H1 (cell line): ENCODE results near the gene ZFAND6. TPM values are rescaled to one million over a fixed set of nuclear protein-coding genes. Genes with fewer than 3 reads are reported as not detected.

Experiments used
- CTCF ChIA-PET: fragments of 300-600 bp; sonication (Branson Sonifier 250); formaldehyde crosslinking; loops from one replicate; lab custom pipeline; 2021; ENCODE audit not compliant: partially characterized antibody; lab: Charles Lee
- POLR2A ChIA-PET: fragments of 300-600 bp; sonication (Branson Sonifier 250); formaldehyde crosslinking; loops from one replicate; lab custom pipeline; 2021; ENCODE audit warnings: inconsistent platforms; ENCODE audit not compliant: partially characterized antibody; lab: Charles Lee
- DNase-seq, 2 experiments: peaks; one replicate each; pipeline versions ENCODE4 v3.0.0 to v3.0.0-alpha.2; 2010 to 2022; ENCODE audit warnings: low spot score in 2 of 2, low read depth in 1 of 2, mixed read lengths in 1 of 2
- FAIRE-seq: peaks from 2 replicates; lab custom pipeline; 2011; peaks lifted over from hg19 to GRCh38; lab: Jason Lieb, UNC
- H2AFZ ChIP-seq: 2 replicates; pipeline ENCODE4 v1.8.1; 2012; ENCODE audit warnings: low read length, inconsistent platforms
- H2AK5ac ChIP-seq: 2 replicates; pipeline ENCODE4 v1.6.1; 2013; ENCODE audit warnings: low read depth, low read length
- H2BK120ac ChIP-seq: replicated peaks from 2 replicates; pipeline ENCODE3; 2013; ENCODE audit warnings: low read depth, low read length, inconsistent platforms
- H2BK12ac ChIP-seq: 2 replicates; pipeline ENCODE4 v1.6.1; 2013; ENCODE audit warnings: low read depth, low read length
- H2BK15ac ChIP-seq: 2 replicates; pipeline ENCODE4 v1.6.1; 2013; ENCODE audit warnings: low read length
- H2BK20ac ChIP-seq: 2 replicates; pipeline ENCODE4 v1.6.1; 2013; ENCODE audit warnings: low read length
- H2BK5ac ChIP-seq: 2 replicates; pipeline ENCODE4 v1.6.1; 2013; ENCODE audit warnings: low read depth, low read length
- H3K14ac ChIP-seq: 2 replicates; pipeline ENCODE4 v1.6.1; 2013; ENCODE audit warnings: inconsistent platforms; ENCODE audit not compliant: insufficient read length
- H3K18ac ChIP-seq: 2 replicates; pipeline ENCODE4 v1.6.1; 2013; ENCODE audit warnings: low read length; ENCODE audit errors: extremely low read depth
- H3K23ac ChIP-seq: 2 replicates; pipeline ENCODE4 v1.6.1; 2013; ENCODE audit warnings: inconsistent platforms; ENCODE audit not compliant: insufficient read length
- H3K23me2 ChIP-seq: 2 replicates; pipeline ENCODE4 v1.6.1; 2013; ENCODE audit warnings: low read depth, low read length
- H3K27ac ChIP-seq: 2 replicates; pipeline ENCODE4 v1.6.1; 2011; ENCODE audit warnings: low read depth, low read length, inconsistent platforms
- H3K27me3 ChIP-seq, 4 experiments: replicated peaks in 1 of 4; 1 replicate in 1 of 4; 2 replicates in 3 of 4; pipeline versions ENCODE4 v1.6.1 to v1.8.1; 2011 to 2013; ENCODE audit warnings: low read length in 3 of 4, mild to moderate bottlenecking in 3 of 4, inconsistent platforms in 2 of 4, mixed read lengths in 2 of 4, moderate library complexity in 1 of 4; ENCODE audit not compliant: control insufficient read depth in 3 of 4, insufficient read depth in 3 of 4; ENCODE audit errors: extremely low read depth in 1 of 4
- H3K36me3 ChIP-seq, 4 experiments: 2 replicates each; pipeline versions ENCODE4 v1.6.1 to v1.8.1; 2011 to 2013; ENCODE audit warnings: mild to moderate bottlenecking in 4 of 4, low read length in 3 of 4, moderate library complexity in 2 of 4, control low read depth in 1 of 4, inconsistent platforms in 1 of 4; ENCODE audit not compliant: insufficient read depth in 4 of 4, control insufficient read depth in 2 of 4
- H3K4ac ChIP-seq: replicated peaks from 2 replicates; pipeline ENCODE3; 2013; ENCODE audit warnings: low read length, low read depth, mixed read lengths, inconsistent platforms; ENCODE audit not compliant: insufficient read length
- H3K4me1 ChIP-seq, 4 experiments: replicated peaks in 1 of 4; 1 replicate in 1 of 4; 2 replicates in 3 of 4; pipeline versions ENCODE4 v1.6.1 to v1.8.1; 2011 to 2013; ENCODE audit warnings: low read length in 3 of 4, inconsistent platforms in 2 of 4, mixed read lengths in 1 of 4; ENCODE audit not compliant: insufficient read depth in 4 of 4, control insufficient read depth in 3 of 4
- H3K4me2 ChIP-seq, 2 experiments: 2 replicates each; pipeline versions ENCODE4 v1.6.1 to v1.8.1; 2011 to 2013; ENCODE audit warnings: low read depth in 2 of 2, low read length in 2 of 2, control low read depth in 1 of 2, inconsistent platforms in 1 of 2, mild to moderate bottlenecking in 1 of 2; ENCODE audit not compliant: insufficient read depth in 1 of 2
- H3K4me3 ChIP-seq, 4 experiments: fragments of 200-600, 300-600 bp in 1 of 4; sonication (generic), shearing (Covaris generic), sonication (Bioruptor Twin) in 1 of 4; 2 replicates each; pipeline versions ENCODE4 v1.5.1 to v1.8.1; 2011 to 2016; ENCODE audit warnings: low read length in 4 of 4, low read depth in 3 of 4, control low read depth in 2 of 4, inconsistent platforms in 2 of 4, mild to moderate bottlenecking in 2 of 4, mixed read lengths in 1 of 4, moderate library complexity in 1 of 4; ENCODE audit not compliant: insufficient read depth in 2 of 4; ENCODE audit errors: extremely low read depth in 1 of 4
- H3K56ac ChIP-seq: replicated peaks from 2 replicates; pipeline ENCODE3; 2013; ENCODE audit warnings: low read depth, mild to moderate bottlenecking, mixed read lengths, low read length, inconsistent platforms; ENCODE audit not compliant: insufficient read length
- H3K79me1 ChIP-seq: 2 replicates; pipeline ENCODE4 v1.6.1; 2013; ENCODE audit warnings: low read depth, low read length, control low read depth
- H3K79me2 ChIP-seq, 2 experiments: 2 replicates each; pipeline versions ENCODE4 v1.6.1 to v1.8.1; 2012 to 2013; ENCODE audit warnings: low read length in 2 of 2, mild to moderate bottlenecking in 2 of 2, inconsistent platforms in 1 of 2; ENCODE audit not compliant: insufficient read depth in 2 of 2, control insufficient read depth in 1 of 2
- H3K9ac ChIP-seq, 4 experiments: replicated peaks in 1 of 4; 1 replicate in 1 of 4; 2 replicates in 3 of 4; pipeline versions ENCODE4 v1.6.1 to v1.8.1; 2011 to 2013; ENCODE audit warnings: low read depth in 3 of 4, low read length in 3 of 4, control low read depth in 2 of 4, mild to moderate bottlenecking in 2 of 4, moderate library complexity in 2 of 4, inconsistent platforms in 1 of 4; ENCODE audit errors: extremely low read depth in 1 of 4
- H3K9me3 ChIP-seq, 2 experiments: 2 replicates each; pipeline versions ENCODE4 v1.6.1 to v1.8.1; 2012 to 2013; ENCODE audit warnings: mild to moderate bottlenecking in 2 of 2, moderate library complexity in 2 of 2, control low read depth in 1 of 2, inconsistent platforms in 1 of 2, low read depth in 1 of 2, low read length in 1 of 2, mixed read lengths in 1 of 2; ENCODE audit not compliant: insufficient read depth in 2 of 2
- H4K20me1 ChIP-seq, 2 experiments: replicated peaks in 1 of 2; 2 replicates each; pipeline versions ENCODE3 to v1.8.1; 2011 to 2013; ENCODE audit warnings: inconsistent platforms in 2 of 2, low read length in 2 of 2, mild to moderate bottlenecking in 1 of 2; ENCODE audit not compliant: insufficient read depth in 2 of 2, control insufficient read depth in 1 of 2
- H4K5ac ChIP-seq: 2 replicates; pipeline ENCODE4 v1.6.1; 2013; ENCODE audit warnings: low read length, low read depth, mixed read lengths, inconsistent platforms; ENCODE audit not compliant: insufficient read length
- H4K8ac ChIP-seq: 2 replicates; pipeline ENCODE4 v1.8.0; 2013; ENCODE audit warnings: mild to moderate bottlenecking, moderate library complexity, low read length, inconsistent platforms; ENCODE audit not compliant: insufficient read depth; ENCODE audit errors: extremely low read depth
- H4K91ac ChIP-seq: replicated peaks from 2 replicates; pipeline ENCODE3; 2013; ENCODE audit warnings: low read length, mixed read lengths, inconsistent platforms; ENCODE audit not compliant: insufficient read length
- HDAC6 ChIP-seq: IDR thresholded peaks from one replicate; pipeline ENCODE4 v1.7.1; 2012; ENCODE audit warnings: low read depth, mild to moderate bottlenecking, inconsistent platforms, low read length, moderate library complexity
- SP1 ChIP-seq: IDR thresholded peaks from 2 replicates; pipeline ENCODE4 v1.6.1; 2011; ENCODE audit warnings: low read depth, low read length
- TAF1 ChIP-seq: IDR thresholded peaks from 2 replicates; pipeline ENCODE4 v1.6.1; 2011; ENCODE audit warnings: mild to moderate bottlenecking, low read depth, low read length
- WGBS, 2 experiments: shearing (Covaris generic) in 1 of 2; methylation state at CpG; one replicate each; pipeline versions ENCODE4 v1.1.6 to v1.1.7; 2013 to 2015; ENCODE audit warnings: low lambda C conversion rate in 2 of 2, mixed read lengths in 2 of 2, inconsistent platforms in 1 of 2, low coverage in 1 of 2, missing lambda C conversion rate in 1 of 2; ENCODE audit not compliant: insufficient replicate concordance in 2 of 2, insufficient coverage in 1 of 2, insufficient read length in 1 of 2; ENCODE audit errors: extremely low coverage in 1 of 2, missing lambda C conversion rate in 1 of 2; 5-methylcytosine and 5-hydroxymethylcytosine counted together
- polyA plus RNA-seq, 7 experiments: library from polyadenylated mRNA; depleted of rRNA in 3 of 7; stranded (reverse) in 5 of 7; unstranded in 2 of 7; fragments of >200 nt in 5 of 7; fragments of 200-250 nt in 2 of 7; gene quantifications; 1 replicate in 5 of 7; 2 replicates in 1 of 7; 4 replicates in 1 of 7; pipeline versions ENCODE4 v1.2.1 to v1.2.3, GENCODE V29; 2011 to 2013; ENCODE audit warnings: missing spikeins in 2 of 7, mixed read lengths in 2 of 7
- total RNA-seq: library from RNA; stranded (reverse); fragmentation: NEBNext Ultra II Directional; extraction: Animal tissue kit (Norgen Biotek cat#: 25700); gene quantifications from 2 replicates; pipeline ENCODE4 v1.2.1, GENCODE V29; 2021

The ZFAND6 gene
- total and polyA plus RNA-seq, 2 of the 8 experiments (the other 6 are each of a cell fraction or from before 2014, with no cell fraction given) = 136 to 237 TPM

GRCh38 chr15:80034629-80035028 is 24.8 kb upstream of the ZFAND6 start:
- Histone ChIP-seq H2BK15ac (peak overlapping the region; percentile 65), H4K20me1 (no peaks in the 10 kb centered on the region), H4K5ac (no peak overlapping the region), H3K79me2 (no peaks in the 10 kb centered on the region; a peak in 1 of 4 replicates), H2BK12ac (peak overlapping the region; percentile 84; the same call in 1 of the 2 replicates), H3K18ac (no peak overlapping the region), H3K14ac (no peak overlapping the region), H3K79me1 (no peaks in the 10 kb centered on the region), H2BK120ac (peak overlapping the region; percentile 18), H3K9ac (no peak overlapping the region), H3K4me1 (peaks cover 8 to 17% (median 10%) of the 10 kb centered on the region in 4 experiments), H3K4me2 (no peak overlapping the region), H3K27ac (no peak overlapping the region), H3K36me3 (no peaks in the 10 kb centered on the region), H3K4ac (peak overlapping the region; percentile 1), H2BK20ac (peak overlapping the region; percentile 1; the same call in 1 of the 2 replicates), H3K23me2 (peaks cover 4% of the 10 kb centered on the region), H4K8ac (no peak overlapping the region), H4K91ac (peak overlapping the region; percentile 4), H3K9me3 (no peaks in the 10 kb centered on the region), H2BK5ac (peak overlapping the region; percentile 71; the same call in 1 of the 2 replicates), H3K23ac (no peak overlapping the region), H3K4me3 (no peak overlapping the region), H3K56ac (no peak overlapping the region), H2AK5ac (peak overlapping the region; percentile 30; the same call in 1 of the 2 replicates), H3K27me3 (no peaks in the 10 kb centered on the region), H2AFZ (no peak overlapping the region)
- DNase-seq = no peak
- POLR2A ChIA-PET = no interaction called here
- 85% methylated on average over 3 of the region's 3 CpGs; no CpG with 5 or more reads in 1 of the 2 experiments for WGBS, 2 experiments
- CTCF ChIA-PET = interaction anchor here (1.1 to 1.7 kb wide), 3 partner anchors 24 to 438 kb away, joined by 3 read pairs; partner anchors contain the start of gene ZFAND6
- FAIRE-seq = no peak
- TF ChIP-seq TAF1 (no peak), HDAC6 (no peak), SP1 (no peak)
